ENCODE results near the gene RTKN. TPM values are rescaled to one million over a fixed set of nuclear protein-coding genes. Genes with fewer than 3 reads are reported as not detected.
A peak's percentile ranks its signal among the peaks of the same experiment; 100 is the strongest.
"Not testable (repeated sequence)": the region's sequence is repeated elsewhere in the genome, so short reads cannot be mapped to it uniquely, and the experiment has no call there.

RTKN gene
- total and polyA plus RNA-seq, 4 donors = 27.8 to 98.0 (median 73.0) TPM

DNA sequence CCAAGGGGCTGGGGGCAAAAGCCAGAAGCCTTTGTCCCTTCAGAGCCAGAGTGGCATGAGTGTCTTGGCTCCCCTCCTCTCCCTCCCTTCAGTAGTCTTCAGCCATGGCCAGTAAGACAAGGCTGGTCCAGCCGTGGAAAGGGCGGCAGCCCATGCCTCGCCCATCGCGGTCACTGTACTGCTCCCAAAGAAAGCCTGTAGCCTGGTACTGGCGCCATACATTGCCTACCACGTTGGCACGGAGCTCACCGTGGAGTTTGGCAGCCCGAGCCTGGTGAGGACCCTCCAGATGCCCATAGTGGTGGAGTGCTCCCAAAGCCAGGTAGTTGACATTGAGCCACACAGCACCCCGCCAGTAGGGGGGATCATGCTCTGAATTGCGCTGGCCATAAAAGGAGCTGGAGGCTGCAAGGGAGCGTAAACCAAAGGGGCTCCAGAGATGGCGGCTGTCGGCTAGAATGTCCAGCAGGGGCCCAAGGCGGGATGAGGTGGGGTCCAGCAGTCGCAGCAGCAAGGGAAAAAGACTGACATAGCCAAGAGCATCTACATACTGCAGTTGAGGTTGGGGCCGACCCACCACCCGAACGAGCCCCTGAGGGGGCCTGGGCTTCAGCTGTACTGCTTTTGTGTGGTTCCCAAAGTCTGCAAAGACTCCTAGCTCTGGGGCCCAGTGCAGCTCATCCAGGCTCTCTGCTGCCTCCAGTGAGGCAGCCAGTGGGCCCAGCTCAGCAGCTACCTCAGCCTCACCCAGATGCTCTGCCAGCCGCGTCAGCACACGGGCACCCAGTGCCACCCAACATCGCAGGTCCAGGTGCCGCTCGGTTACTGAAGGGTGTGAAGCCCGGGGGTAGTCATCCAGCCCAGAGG is 19.7 kb upstream of the RTKN start:
- no peak for DNase-seq (ENCODE audit: low spot score)
- Histone ChIP-seq H3K4me3 (ENCODE audit: low read depth in 1 of 3, low read length in 3 of 3) (no peak overlapping the region), H3K4me1 (ENCODE audit: control insufficient read depth in 4 of 4, insufficient read depth in 4 of 4, low read length in 3 of 4) (peaks cover 4 to 36% (median 29%) of the 10 kb centered on the region in 4 donors), H3K27ac (ENCODE audit: low read depth in 1 of 2, low read length in 2 of 2) (no peak overlapping the region), H3K9ac (ENCODE audit: low read depth in 1 of 2, low read length in 2 of 2) (no peak overlapping the region), H3K9me3 (ENCODE audit: control insufficient read depth in 4 of 4, low read length in 3 of 4) (no peaks in the 10 kb centered on the region), H3K36me3 (ENCODE audit: control insufficient read depth in 4 of 4, insufficient read depth in 3 of 4, low read depth in 1 of 4, low read length in 3 of 4) (peaks cover 3 to 19% (median 9%) of the 10 kb centered on the region in 4 donors), H3K27me3 (ENCODE audit: control insufficient read depth in 4 of 4, insufficient read depth in 4 of 4, low read length in 3 of 4) (no peaks in the 10 kb centered on the region)
- 96% methylated on average over 27 of the region's 27 CpGs for WGBS
- TF ChIP-seq, protein P1, sequence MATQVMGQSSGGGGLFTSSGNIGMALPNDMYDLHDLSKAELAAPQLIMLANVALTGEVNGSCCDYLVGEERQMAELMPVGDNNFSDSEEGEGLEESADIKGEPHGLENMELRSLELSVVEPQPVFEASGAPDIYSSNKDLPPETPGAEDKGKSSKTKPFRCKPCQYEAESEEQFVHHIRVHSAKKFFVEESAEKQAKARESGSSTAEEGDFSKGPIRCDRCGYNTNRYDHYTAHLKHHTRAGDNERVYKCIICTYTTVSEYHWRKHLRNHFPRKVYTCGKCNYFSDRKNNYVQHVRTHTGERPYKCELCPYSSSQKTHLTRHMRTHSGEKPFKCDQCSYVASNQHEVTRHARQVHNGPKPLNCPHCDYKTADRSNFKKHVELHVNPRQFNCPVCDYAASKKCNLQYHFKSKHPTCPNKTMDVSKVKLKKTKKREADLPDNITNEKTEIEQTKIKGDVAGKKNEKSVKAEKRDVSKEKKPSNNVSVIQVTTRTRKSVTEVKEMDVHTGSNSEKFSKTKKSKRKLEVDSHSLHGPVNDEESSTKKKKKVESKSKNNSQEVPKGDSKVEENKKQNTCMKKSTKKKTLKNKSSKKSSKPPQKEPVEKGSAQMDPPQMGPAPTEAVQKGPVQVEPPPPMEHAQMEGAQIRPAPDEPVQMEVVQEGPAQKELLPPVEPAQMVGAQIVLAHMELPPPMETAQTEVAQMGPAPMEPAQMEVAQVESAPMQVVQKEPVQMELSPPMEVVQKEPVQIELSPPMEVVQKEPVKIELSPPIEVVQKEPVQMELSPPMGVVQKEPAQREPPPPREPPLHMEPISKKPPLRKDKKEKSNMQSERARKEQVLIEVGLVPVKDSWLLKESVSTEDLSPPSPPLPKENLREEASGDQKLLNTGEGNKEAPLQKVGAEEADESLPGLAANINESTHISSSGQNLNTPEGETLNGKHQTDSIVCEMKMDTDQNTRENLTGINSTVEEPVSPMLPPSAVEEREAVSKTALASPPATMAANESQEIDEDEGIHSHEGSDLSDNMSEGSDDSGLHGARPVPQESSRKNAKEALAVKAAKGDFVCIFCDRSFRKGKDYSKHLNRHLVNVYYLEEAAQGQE (IDR thresholded peaks at IDR 0.05) = no peak
- TF ChIP-seq RAD21 (IDR thresholded peaks at IDR 0.05) = peak in 1 of 2 donors; percentile 4

DNA sequence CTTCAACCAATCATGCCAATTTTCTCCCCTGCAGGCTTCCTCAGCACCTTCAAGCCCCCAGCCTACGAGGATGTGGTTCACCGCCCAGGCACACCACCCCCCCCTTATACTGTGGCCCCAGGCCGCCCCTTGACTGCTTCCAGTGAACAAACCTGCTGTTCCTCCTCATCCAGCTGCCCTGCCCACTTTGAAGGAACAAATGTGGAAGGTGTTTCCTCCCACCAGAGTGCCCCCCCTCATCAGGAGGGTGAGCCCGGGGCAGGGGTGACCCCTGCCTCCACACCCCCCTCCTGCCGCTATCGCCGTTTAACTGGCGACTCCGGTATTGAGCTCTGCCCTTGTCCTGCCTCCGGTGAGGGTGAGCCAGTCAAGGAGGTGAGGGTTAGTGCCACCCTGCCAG is 18.4 kb upstream of the RTKN start:
- not testable (repeated sequence) for H3K4me3 ChIP-seq (ENCODE audit: low read depth in 1 of 3, low read length in 3 of 3); H3K9ac ChIP-seq (ENCODE audit: low read depth in 1 of 2, low read length in 2 of 2); DNase-seq (ENCODE audit: low spot score); H3K27ac ChIP-seq (ENCODE audit: low read depth in 1 of 2, low read length in 2 of 2); H3K9me3 ChIP-seq (ENCODE audit: control insufficient read depth in 4 of 4, low read length in 3 of 4); H3K27me3 ChIP-seq (ENCODE audit: control insufficient read depth in 4 of 4, insufficient read depth in 4 of 4, low read length in 3 of 4)
- Histone ChIP-seq H3K4me1 (ENCODE audit: control insufficient read depth in 4 of 4, insufficient read depth in 4 of 4, low read length in 3 of 4) (peaks cover 8 to 42% (median 38%) of the 10 kb centered on the region in 4 donors), H3K36me3 (ENCODE audit: control insufficient read depth in 4 of 4, insufficient read depth in 3 of 4, low read depth in 1 of 4, low read length in 3 of 4) (peaks cover 3 to 19% (median 9%) of the 10 kb centered on the region in 4 donors)
- WGBS = 91% methylated on average over 10 of the region's 10 CpGs

DNA sequence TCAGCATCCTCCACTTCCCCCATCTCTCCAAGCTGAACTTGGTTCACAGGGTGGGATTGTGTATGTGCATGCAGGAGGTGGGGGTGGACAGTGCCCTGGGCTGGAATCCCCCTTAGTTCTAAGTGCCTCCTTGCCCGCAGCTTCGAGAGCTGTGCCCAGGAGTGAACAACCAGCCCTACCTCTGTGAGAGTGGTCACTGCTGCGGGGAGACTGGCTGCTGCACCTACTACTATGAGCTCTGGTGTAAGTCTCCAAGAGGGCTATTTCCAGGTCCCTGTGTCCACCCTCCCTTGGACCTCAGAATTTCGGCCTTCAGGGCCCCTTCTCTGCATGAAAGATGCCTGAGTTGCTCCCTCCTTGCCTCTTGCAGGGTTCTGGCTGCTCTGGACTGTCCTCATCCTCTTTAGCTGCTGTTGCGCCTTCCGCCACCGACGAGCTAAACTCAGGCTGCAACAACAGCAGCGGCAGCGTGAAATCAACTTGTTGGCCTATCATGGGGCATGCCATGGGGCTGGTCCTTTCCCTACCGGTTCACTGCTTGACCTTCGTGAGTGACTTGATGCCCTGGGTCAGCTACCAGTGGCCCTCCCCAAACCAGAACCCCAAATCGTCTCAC is 17.9 kb upstream of the RTKN start:
- not testable (repeated sequence) for H3K27me3 ChIP-seq (ENCODE audit: control insufficient read depth in 4 of 4, insufficient read depth in 4 of 4, low read length in 3 of 4); H3K9me3 ChIP-seq (ENCODE audit: control insufficient read depth in 4 of 4, low read length in 3 of 4); H3K9ac ChIP-seq (ENCODE audit: low read depth in 1 of 2, low read length in 2 of 2); DNase-seq (ENCODE audit: low spot score); H3K27ac ChIP-seq (ENCODE audit: low read depth in 1 of 2, low read length in 2 of 2)
- Histone ChIP-seq H3K4me3 (ENCODE audit: low read depth in 1 of 3, low read length in 3 of 3) (peak overlapping the region in 1 of 3 donors; percentile 58), H3K4me1 (ENCODE audit: control insufficient read depth in 4 of 4, insufficient read depth in 4 of 4, low read length in 3 of 4) (peaks cover 8 to 43% (median 39%) of the 10 kb centered on the region in 4 donors), H3K36me3 (ENCODE audit: control insufficient read depth in 4 of 4, insufficient read depth in 3 of 4, low read depth in 1 of 4, low read length in 3 of 4) (peaks cover 3 to 19% (median 9%) of the 10 kb centered on the region in 4 donors)
- 88% methylated on average over 13 of the region's 13 CpGs for WGBS

DNA sequence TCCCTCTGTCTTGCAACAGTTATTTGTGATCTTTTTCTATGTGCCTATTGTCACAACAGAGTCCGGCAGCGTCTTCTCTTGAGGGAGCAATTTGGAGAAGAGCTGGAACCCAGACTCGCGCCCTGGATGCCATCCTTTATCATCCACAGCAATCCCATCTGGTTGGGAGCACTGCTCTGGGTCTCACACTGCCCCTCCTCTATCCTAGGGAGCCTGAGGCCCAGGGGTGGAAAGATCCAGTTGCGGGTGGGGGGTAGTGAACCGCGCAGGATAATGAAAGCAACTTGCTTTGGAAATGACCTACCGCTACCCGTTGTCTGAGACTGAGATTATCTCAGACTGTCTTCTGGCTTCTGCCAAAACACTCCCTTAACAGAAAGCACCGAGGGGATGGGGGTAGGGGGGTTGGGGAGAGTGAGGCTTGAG is 17.2 kb upstream of the RTKN start:
- Histone ChIP-seq H3K9me3 (ENCODE audit: control insufficient read depth in 4 of 4, low read length in 3 of 4) (no peaks in the 10 kb centered on the region), H3K27ac (ENCODE audit: low read depth in 1 of 2, low read length in 2 of 2) (peak overlapping the region; percentile 49 to 55), H3K4me1 (ENCODE audit: control insufficient read depth in 4 of 4, insufficient read depth in 4 of 4, low read length in 3 of 4) (peaks cover 5 to 41% (median 35%) of the 10 kb centered on the region in 4 donors), H3K4me3 (ENCODE audit: low read depth in 1 of 3, low read length in 3 of 3) (peak overlapping the region; percentile 55 to 85 (median 58)), H3K9ac (ENCODE audit: low read depth in 1 of 2, low read length in 2 of 2) (peak overlapping the region in 1 of 2 donors; percentile 52), H3K36me3 (ENCODE audit: control insufficient read depth in 4 of 4, insufficient read depth in 3 of 4, low read depth in 1 of 4, low read length in 3 of 4) (peaks cover 3 to 19% (median 9%) of the 10 kb centered on the region in 4 donors), H3K27me3 (ENCODE audit: control insufficient read depth in 4 of 4, insufficient read depth in 4 of 4, low read length in 3 of 4) (no peaks in the 10 kb centered on the region)
- 4% methylated on average over 10 of the region's 10 CpGs for WGBS
- no peak for DNase-seq (ENCODE audit: low spot score)
- no peak for TF ChIP-seq FOXA2 (IDR thresholded peaks at IDR 0.05)
- no peak for TF ChIP-seq EGR1 (IDR thresholded peaks at IDR 0.05; ENCODE audit: low read depth in 2 of 2)
- no peak for TF ChIP-seq FOXA1 (IDR thresholded peaks at IDR 0.05)
- TF ChIP-seq, protein P2, sequence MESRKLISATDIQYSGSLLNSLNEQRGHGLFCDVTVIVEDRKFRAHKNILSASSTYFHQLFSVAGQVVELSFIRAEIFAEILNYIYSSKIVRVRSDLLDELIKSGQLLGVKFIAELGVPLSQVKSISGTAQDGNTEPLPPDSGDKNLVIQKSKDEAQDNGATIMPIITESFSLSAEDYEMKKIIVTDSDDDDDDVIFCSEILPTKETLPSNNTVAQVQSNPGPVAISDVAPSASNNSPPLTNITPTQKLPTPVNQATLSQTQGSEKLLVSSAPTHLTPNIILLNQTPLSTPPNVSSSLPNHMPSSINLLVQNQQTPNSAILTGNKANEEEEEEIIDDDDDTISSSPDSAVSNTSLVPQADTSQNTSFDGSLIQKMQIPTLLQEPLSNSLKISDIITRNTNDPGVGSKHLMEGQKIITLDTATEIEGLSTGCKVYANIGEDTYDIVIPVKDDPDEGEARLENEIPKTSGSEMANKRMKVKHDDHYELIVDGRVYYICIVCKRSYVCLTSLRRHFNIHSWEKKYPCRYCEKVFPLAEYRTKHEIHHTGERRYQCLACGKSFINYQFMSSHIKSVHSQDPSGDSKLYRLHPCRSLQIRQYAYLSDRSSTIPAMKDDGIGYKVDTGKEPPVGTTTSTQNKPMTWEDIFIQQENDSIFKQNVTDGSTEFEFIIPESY (IDR thresholded peaks at IDR 0.05) = no peak
- TF ChIP-seq JUND (IDR thresholded peaks at IDR 0.05) = no peak
- TF ChIP-seq, protein P3, sequence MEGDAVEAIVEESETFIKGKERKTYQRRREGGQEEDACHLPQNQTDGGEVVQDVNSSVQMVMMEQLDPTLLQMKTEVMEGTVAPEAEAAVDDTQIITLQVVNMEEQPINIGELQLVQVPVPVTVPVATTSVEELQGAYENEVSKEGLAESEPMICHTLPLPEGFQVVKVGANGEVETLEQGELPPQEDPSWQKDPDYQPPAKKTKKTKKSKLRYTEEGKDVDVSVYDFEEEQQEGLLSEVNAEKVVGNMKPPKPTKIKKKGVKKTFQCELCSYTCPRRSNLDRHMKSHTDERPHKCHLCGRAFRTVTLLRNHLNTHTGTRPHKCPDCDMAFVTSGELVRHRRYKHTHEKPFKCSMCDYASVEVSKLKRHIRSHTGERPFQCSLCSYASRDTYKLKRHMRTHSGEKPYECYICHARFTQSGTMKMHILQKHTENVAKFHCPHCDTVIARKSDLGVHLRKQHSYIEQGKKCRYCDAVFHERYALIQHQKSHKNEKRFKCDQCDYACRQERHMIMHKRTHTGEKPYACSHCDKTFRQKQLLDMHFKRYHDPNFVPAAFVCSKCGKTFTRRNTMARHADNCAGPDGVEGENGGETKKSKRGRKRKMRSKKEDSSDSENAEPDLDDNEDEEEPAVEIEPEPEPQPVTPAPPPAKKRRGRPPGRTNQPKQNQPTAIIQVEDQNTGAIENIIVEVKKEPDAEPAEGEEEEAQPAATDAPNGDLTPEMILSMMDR (IDR thresholded peaks at IDR 0.05; ENCODE audit: low read depth, low read length, missing input control) = no peak
- TF ChIP-seq, protein P4, sequence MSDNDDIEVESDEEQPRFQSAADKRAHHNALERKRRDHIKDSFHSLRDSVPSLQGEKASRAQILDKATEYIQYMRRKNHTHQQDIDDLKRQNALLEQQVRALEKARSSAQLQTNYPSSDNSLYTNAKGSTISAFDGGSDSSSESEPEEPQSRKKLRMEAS (IDR thresholded peaks at IDR 0.05) = no peak
- TF ChIP-seq RAD21 (IDR thresholded peaks at IDR 0.05) = no peak
- no peak for TF ChIP-seq YY1 (IDR thresholded peaks at IDR 0.05)
- TF ChIP-seq RXRA (IDR thresholded peaks at IDR 0.05) = no peak
- no peak for TF ChIP-seq HNF4G (IDR thresholded peaks at IDR 0.05)
- no peak for TF ChIP-seq GABPA (IDR thresholded peaks at IDR 0.05 in 1 of 2, conservative IDR thresholded peaks at IDR 0.05 in 1 of 2)

All from liver (tissue), 9 donors.